ENCODE data around the gene LRFN2.

- TF ChIP-seq POLR2A (IDR thresholded peaks at IDR 0.05) = no peak
- TF ChIP-seq CTCF (IDR thresholded peaks at IDR 0.05) = no peak
Measured at GRCh38 chr6:40556023-40556422, 31.1 kb downstream of the LRFN2 start.
